ENCODE results near the gene PIGQ.

DNA sequence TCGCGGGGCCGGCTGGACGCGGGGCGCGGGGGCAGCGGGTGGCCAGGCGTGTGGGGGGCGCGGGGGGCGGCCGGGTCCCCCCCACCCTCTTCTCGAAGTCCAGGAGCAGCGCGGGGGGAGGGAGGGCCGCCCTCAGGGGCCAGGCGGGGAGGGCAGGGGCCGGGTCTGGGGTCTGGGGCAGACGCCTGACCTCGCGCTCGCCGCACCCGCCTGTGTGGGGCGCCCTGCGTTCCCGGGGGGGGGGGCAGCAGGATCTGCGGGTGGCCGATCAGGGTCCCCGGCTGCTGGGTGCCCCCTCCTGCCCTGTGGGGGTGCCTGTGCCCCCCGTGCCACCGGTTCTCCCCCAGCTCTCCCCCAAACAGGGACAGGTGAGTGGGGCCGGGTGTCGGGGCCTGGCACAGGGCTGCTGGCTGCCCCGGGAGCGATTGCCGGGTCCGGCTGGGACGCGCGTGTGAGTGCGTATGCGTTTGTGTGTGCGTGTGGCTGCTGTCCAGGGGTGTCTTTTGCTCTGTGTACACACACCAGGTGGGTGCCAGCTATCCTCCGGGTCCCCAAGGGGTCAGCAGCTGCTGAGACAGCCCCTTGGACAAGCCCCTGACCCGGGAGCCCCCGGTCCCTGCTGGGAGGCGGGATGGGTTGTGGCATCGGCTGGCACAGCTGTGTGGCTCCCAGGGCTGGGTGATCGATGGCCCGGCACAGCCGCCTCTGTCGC, 8.9 kb upstream of the PIGQ start:
- TF ChIP-seq, protein P1, sequence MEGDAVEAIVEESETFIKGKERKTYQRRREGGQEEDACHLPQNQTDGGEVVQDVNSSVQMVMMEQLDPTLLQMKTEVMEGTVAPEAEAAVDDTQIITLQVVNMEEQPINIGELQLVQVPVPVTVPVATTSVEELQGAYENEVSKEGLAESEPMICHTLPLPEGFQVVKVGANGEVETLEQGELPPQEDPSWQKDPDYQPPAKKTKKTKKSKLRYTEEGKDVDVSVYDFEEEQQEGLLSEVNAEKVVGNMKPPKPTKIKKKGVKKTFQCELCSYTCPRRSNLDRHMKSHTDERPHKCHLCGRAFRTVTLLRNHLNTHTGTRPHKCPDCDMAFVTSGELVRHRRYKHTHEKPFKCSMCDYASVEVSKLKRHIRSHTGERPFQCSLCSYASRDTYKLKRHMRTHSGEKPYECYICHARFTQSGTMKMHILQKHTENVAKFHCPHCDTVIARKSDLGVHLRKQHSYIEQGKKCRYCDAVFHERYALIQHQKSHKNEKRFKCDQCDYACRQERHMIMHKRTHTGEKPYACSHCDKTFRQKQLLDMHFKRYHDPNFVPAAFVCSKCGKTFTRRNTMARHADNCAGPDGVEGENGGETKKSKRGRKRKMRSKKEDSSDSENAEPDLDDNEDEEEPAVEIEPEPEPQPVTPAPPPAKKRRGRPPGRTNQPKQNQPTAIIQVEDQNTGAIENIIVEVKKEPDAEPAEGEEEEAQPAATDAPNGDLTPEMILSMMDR (IDR thresholded peaks at IDR 0.05; ENCODE audit: insufficient read depth, low read length, poor library complexity, severe bottlenecking): no peak
- no peak for TF ChIP-seq EZH2phosphoT487 (conservative IDR thresholded peaks at IDR 0.05; ENCODE audit: low read length)
